ENCODE results near the gene MYBL2. TPM values are rescaled to one million over a fixed set of nuclear protein-coding genes. Genes with fewer than 3 reads are reported as not detected.

Gene MYBL2
- total RNA-seq, 1 experiment from 2014 or later: 345 TPM

DNA sequence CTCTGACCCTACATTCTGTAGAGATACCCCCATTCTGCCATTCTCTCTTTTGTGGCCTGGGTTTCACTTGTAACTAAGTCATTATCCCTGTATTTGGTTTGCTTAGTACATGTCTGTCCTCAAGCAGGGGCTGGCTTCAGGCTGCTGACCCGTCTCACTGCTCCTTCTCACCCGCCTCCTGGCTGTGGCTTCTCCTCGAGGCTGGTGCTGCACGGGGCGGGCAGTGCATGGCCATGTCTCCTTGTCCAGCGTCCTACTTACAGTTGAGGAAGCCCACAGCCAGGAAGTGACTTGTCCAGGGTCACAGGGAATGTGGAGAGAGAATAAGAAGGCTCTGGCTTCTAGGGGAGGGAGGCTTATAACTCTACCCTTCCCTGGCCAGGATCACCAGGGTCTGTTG, 48.6 kb downstream of the MYBL2 start:
- Histone ChIP-seq H3K4me3 (ENCODE audit: low read depth, low read length) (no peak overlapping the region), H3K36me3 (ENCODE audit: control insufficient read depth, insufficient read depth, low read length) (no peaks in the 10 kb centered on the region; the same call in 1 of the 2 replicates), H3K4me1 (no peaks in the 10 kb centered on the region), H3K9me3 (no peaks in the 10 kb centered on the region), H3K27me3 (replicated peaks; ENCODE audit: control insufficient read depth, insufficient read depth, low read length) (no peaks in the 10 kb centered on the region)
- intact Hi-C loops (cut with micrococcal nuclease; ENCODE audit: unreplicated experiment): no loop called here
- CTCF ChIA-PET: no interaction called here
- H3K36me3 Mint-ChIP-seq (ENCODE audit: insufficient read depth, unreplicated experiment): peaks cover 81% of the 10 kb centered on the region
- H3K9me3 Mint-ChIP-seq (ENCODE audit: unreplicated experiment): no peaks in the 10 kb centered on the region
- POLR2A ChIA-PET: no interaction called here
- H3K4me3 Mint-ChIP-seq (ENCODE audit: unreplicated experiment): no peak overlapping the region
- no peaks in the 10 kb centered on the region for H3K4me1 Mint-ChIP-seq (ENCODE audit: low read depth, unreplicated experiment)
- no TSS peak for BruUV-seq (replicated peaks)
- H3K27ac Mint-ChIP-seq (ENCODE audit: unreplicated experiment): no peak overlapping the region
- no peak for TF ChIP-seq CTCF (IDR thresholded peaks at IDR 0.05; ENCODE audit: insufficient read depth in 1 of 2, low read depth in 1 of 2, low read length in 1 of 2, severe bottlenecking in 1 of 2, unreplicated experiment in 1 of 2)
- H3K27me3 Mint-ChIP-seq (ENCODE audit: insufficient read depth, unreplicated experiment): no peaks in the 10 kb centered on the region
- no peak for DNase-seq

DNA sequence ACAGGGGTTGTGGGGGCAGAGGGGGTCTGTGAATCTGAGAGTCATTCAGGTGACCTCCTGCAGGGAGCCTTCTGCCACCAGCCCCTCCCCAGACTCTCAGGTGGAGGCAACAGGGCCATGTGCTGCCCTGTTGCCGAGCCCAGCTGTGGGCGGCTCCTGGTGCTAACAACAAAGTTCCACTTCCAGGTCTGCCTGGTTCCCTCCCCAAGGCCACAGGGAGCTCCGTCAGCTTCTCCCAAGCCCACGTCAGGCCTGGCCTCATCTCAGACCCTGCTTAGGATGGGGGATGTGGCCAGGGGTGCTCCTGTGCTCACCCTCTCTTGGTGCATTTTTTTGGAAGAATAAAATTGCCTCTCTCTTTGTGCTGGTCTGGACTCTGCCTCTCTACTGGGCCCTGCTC, 49.2 kb downstream of the MYBL2 start:
- no peak overlapping the region for H3K4me3 Mint-ChIP-seq (ENCODE audit: unreplicated experiment)
- H3K4me1 Mint-ChIP-seq (ENCODE audit: low read depth, unreplicated experiment): no peaks in the 10 kb centered on the region
- H3K27me3 ChIP-seq (replicated peaks; ENCODE audit: control insufficient read depth, insufficient read depth, low read length): no peaks in the 10 kb centered on the region
- intact Hi-C loops (cut with micrococcal nuclease; ENCODE audit: unreplicated experiment): no loop called here
- H3K4me1 ChIP-seq: no peaks in the 10 kb centered on the region
- H3K4me3 ChIP-seq (ENCODE audit: low read depth, low read length): no peak overlapping the region
- H3K36me3 Mint-ChIP-seq (ENCODE audit: insufficient read depth, unreplicated experiment): peaks cover 75% of the 10 kb centered on the region
- no peak for DNase-seq
- H3K27ac Mint-ChIP-seq (ENCODE audit: unreplicated experiment): no peak overlapping the region
- H3K9me3 Mint-ChIP-seq (ENCODE audit: unreplicated experiment): no peaks in the 10 kb centered on the region
- no peaks in the 10 kb centered on the region for H3K9me3 ChIP-seq
- BruUV-seq (replicated peaks): TSS peak; percentile 86
- CTCF ChIA-PET: no interaction called here
- no peaks in the 10 kb centered on the region for H3K27me3 Mint-ChIP-seq (ENCODE audit: insufficient read depth, unreplicated experiment)
- POLR2A ChIA-PET: no interaction called here
- H3K36me3 ChIP-seq (ENCODE audit: control insufficient read depth, insufficient read depth, low read length): no peaks in the 10 kb centered on the region; the same call in 1 of the 2 replicates
- TF ChIP-seq CTCF (IDR thresholded peaks at IDR 0.05; ENCODE audit: insufficient read depth in 1 of 2, low read depth in 1 of 2, low read length in 1 of 2, severe bottlenecking in 1 of 2, unreplicated experiment in 1 of 2): no peak

DNA sequence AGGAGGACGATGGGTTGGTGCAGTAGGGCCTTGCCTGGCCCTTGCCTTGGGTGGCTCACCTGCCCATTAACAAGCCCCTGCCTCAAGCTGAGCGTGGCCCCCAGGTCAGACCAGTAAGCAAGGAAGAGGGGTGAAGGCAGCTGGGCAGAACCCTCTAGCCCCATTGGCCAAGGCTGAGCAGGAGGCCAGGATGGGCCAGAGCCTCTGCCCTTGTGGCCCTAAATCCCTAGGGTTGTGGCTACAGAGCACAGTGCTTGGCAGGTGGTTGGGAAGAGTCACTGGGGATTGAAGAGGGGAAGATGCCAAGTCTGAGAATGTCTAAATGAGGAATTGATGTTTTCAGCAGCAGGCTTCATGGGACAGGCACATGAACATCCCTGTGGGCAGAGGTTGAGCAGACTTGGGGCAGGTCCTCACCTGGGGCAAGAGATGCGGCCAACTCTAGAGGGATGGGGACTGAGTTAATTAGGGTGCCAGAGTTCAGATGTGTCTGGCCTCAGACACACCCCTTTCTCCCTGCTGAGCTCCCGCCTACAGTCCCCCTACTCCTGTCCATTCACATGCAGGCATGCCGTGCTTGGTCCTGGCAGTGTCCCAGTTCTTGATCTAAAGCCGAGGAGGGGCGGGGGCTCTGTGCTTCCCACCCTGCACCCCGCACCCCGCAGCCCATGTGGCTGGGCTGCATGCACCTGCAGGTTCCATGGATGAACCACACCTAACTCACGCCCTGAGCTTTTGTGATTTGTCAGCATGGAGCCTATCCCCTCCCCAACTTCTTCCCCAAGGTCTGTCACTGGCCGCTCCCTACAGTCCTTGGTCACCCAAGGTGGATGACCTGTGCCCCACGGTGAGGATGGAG, 50.1 kb downstream of the MYBL2 start:
- Histone ChIP-seq H3K4me3 (ENCODE audit: low read depth, low read length) (no peak overlapping the region), H3K4me1 (no peaks in the 10 kb centered on the region), H3K36me3 (ENCODE audit: control insufficient read depth, insufficient read depth, low read length) (no peaks in the 10 kb centered on the region; the same call in 1 of the 2 replicates), H3K9me3 (no peaks in the 10 kb centered on the region), H3K27me3 (replicated peaks; ENCODE audit: control insufficient read depth, insufficient read depth, low read length) (no peaks in the 10 kb centered on the region)
- Mint-ChIP-seq H3K4me1 (ENCODE audit: low read depth, unreplicated experiment) (no peaks in the 10 kb centered on the region), H3K27me3 (ENCODE audit: insufficient read depth, unreplicated experiment) (no peaks in the 10 kb centered on the region), H3K36me3 (ENCODE audit: insufficient read depth, unreplicated experiment) (peaks cover 67% of the 10 kb centered on the region), H3K27ac (ENCODE audit: unreplicated experiment) (no peak overlapping the region), H3K9me3 (ENCODE audit: unreplicated experiment) (no peaks in the 10 kb centered on the region), H3K4me3 (ENCODE audit: unreplicated experiment) (no peak overlapping the region)
- BruUV-seq (replicated peaks): no TSS peak
- TF ChIP-seq CTCF (IDR thresholded peaks at IDR 0.05; ENCODE audit: insufficient read depth in 1 of 2, low read depth in 1 of 2, low read length in 1 of 2, severe bottlenecking in 1 of 2, unreplicated experiment in 1 of 2): no peak
- no peak for DNase-seq
- intact Hi-C loops (cut with micrococcal nuclease; ENCODE audit: unreplicated experiment): no loop called here
- POLR2A ChIA-PET: no interaction called here
- CTCF ChIA-PET: no interaction called here
